ENCODE measurements around the gene DPYSL4. TPM values are rescaled to one million over a fixed set of nuclear protein-coding genes. Genes with fewer than 3 reads are reported as not detected.
"Not testable (repeated sequence)": the region's sequence is repeated elsewhere in the genome, so short reads cannot be mapped to it uniquely, and the experiment has no call there.

Gene DPYSL4
- total RNA-seq, 2 donors from 2014 or later = 4.1 to 22.6 TPM

GRCh38 chr10:132209978-132210530, 23.3 kb downstream of the DPYSL4 start:
- Histone ChIP-seq H3K36me3 (no peaks in the 10 kb centered on the region), H3K27ac (no peak overlapping the region), H3K4me1 (replicated peaks) (no peaks in the 10 kb centered on the region), H3K4me3 (no peak overlapping the region), H3K27me3 (replicated peaks; ENCODE audit: insufficient read depth) (no peaks in the 10 kb centered on the region), H3K9me3 (no peaks in the 10 kb centered on the region)
- WGBS = 85% methylated on average over 23 of the region's 23 CpGs
- TF ChIP-seq POLR2A (IDR thresholded peaks at IDR 0.05) (no peak), POLR2AphosphoS5 (IDR thresholded peaks at IDR 0.05) (no peak), CTCF (IDR thresholded peaks at IDR 0.05) (no peak)
- DNase-seq (ENCODE audit: low spot score) = no peak
- intact Hi-C loops (cut with DNase I) = no loop called here

- no peaks in the 10 kb centered on the region for H3K36me3 ChIP-seq
- TF ChIP-seq POLR2A (IDR thresholded peaks at IDR 0.05) (no peak), CTCF (IDR thresholded peaks at IDR 0.05) (no peak)
- no peak for DNase-seq (ENCODE audit: low spot score)
- H3K27me3 ChIP-seq (replicated peaks; ENCODE audit: insufficient read depth) = no peaks in the 10 kb centered on the region
- no peaks in the 10 kb centered on the region for H3K4me1 ChIP-seq (replicated peaks)
- intact Hi-C loops (cut with DNase I) = no loop called here
- H3K4me3 ChIP-seq = no peak overlapping the region
- no peak overlapping the region for H3K27ac ChIP-seq
- no peaks in the 10 kb centered on the region for H3K9me3 ChIP-seq
- 83% methylated on average over 14 of the region's 14 CpGs for WGBS
Measured at GRCh38 chr10:132210766-132211165, 24.0 kb downstream of the DPYSL4 start.

DNA sequence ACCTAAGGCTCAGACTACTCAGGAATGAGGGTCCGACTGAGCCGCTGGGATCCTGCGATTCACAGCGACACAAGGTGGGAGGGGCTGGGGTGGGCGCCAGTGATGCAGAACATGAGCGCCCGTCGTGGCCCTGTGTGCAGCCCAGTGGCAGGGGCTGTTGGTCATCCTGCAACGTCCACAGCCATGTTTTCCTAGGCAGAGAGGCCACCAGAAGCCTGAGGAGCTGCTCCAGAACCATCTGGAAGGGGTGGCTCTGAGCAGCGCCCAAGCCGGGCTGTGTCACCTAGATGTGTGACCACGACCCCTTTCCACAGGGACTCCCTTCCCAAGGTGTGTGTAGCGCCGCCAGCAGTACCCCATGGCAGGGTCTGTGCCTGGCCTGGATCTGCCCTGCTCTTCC, 24.5 kb downstream of the DPYSL4 start:
- Histone ChIP-seq H3K4me3 (no peak overlapping the region), H3K27me3 (replicated peaks; ENCODE audit: insufficient read depth) (no peaks in the 10 kb centered on the region), H3K9me3 (no peaks in the 10 kb centered on the region), H3K4me1 (replicated peaks) (no peaks in the 10 kb centered on the region), H3K36me3 (no peaks in the 10 kb centered on the region), H3K27ac (no peak overlapping the region)
- WGBS = 89% methylated on average over 13 of the region's 14 CpGs
- TF ChIP-seq POLR2A (IDR thresholded peaks at IDR 0.05) = no peak
- TF ChIP-seq POLR2AphosphoS5 (IDR thresholded peaks at IDR 0.05) = no peak
- TF ChIP-seq CTCF (IDR thresholded peaks at IDR 0.05) = no peak
- no peak for DNase-seq (ENCODE audit: low spot score)
- intact Hi-C loops (cut with DNase I) = no loop called here

GRCh38 chr10:132212816-132213215, 26.1 kb downstream of the DPYSL4 start:
- no peak overlapping the region for H3K4me3 ChIP-seq
- H3K27me3 ChIP-seq (replicated peaks; ENCODE audit: insufficient read depth) = no peaks in the 10 kb centered on the region
- H3K27ac ChIP-seq = no peak overlapping the region
- no peaks in the 10 kb centered on the region for H3K36me3 ChIP-seq
- intact Hi-C loops (cut with DNase I) = no loop called here
- H3K4me1 ChIP-seq (replicated peaks) = no peaks in the 10 kb centered on the region
- no peaks in the 10 kb centered on the region for H3K9me3 ChIP-seq
- WGBS = 92% methylated on average over 7 of the region's 9 CpGs
- no peak for DNase-seq (ENCODE audit: low spot score)
- TF ChIP-seq POLR2A (IDR thresholded peaks at IDR 0.05) (no peak), CTCF (IDR thresholded peaks at IDR 0.05) (no peak), POLR2AphosphoS5 (IDR thresholded peaks at IDR 0.05) (no peak)

DNA sequence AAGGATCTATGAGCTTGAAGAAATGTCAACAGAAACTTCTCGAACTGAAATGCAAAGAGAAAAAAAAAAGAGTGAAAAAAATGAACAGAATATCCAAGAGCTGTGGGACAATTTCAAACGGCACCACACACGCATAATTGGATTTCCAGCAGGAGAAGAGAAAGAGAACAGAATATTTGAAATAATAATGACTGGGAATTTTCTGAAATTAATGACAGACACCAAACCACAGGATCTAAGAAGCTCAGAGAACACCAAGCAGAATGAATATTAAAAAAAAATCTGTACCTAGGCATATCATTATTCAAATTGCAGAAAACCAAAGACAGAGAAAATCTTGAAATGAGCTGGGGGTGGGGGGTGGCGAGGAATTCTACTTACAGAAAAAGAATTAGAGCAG, 27.2 kb downstream of the DPYSL4 start:
- no peaks in the 10 kb centered on the region for H3K4me1 ChIP-seq (replicated peaks)
- DNase-seq (ENCODE audit: low spot score) = no peak
- TF ChIP-seq CTCF (IDR thresholded peaks at IDR 0.05) = no peak
- TF ChIP-seq POLR2A (IDR thresholded peaks at IDR 0.05) = no peak
- TF ChIP-seq POLR2AphosphoS5 (IDR thresholded peaks at IDR 0.05) = no peak
- no peaks in the 10 kb centered on the region for H3K27me3 ChIP-seq (replicated peaks; ENCODE audit: insufficient read depth)
- H3K9me3 ChIP-seq = no peaks in the 10 kb centered on the region
- no peak overlapping the region for H3K4me3 ChIP-seq
- WGBS = 58% methylated on average over 4 of the region's 4 CpGs
- no peak overlapping the region for H3K27ac ChIP-seq
- no peaks in the 10 kb centered on the region for H3K36me3 ChIP-seq
- intact Hi-C loops (cut with DNase I) = no loop called here

DNA sequence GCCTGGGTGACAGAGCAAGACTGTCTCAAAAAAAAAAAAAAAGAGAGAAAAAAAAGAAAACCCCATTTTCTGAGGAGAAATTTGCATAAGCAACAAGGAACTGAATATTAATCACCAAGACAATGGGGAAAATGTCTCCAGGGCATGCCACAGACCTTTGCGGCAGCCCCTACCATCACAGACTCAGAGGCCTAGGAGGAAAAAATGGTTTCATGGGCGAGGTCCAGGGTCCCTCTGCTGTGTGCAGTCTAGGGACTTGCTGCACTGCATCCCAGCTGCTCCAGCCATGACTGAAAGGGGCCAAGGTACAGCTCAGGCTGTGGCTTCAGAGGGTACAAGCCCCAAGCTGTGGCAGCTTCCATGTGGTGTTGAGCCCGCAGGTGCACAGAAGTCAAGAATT, 29.7 kb downstream of the DPYSL4 start:
- H3K4me3 ChIP-seq; H3K27me3 ChIP-seq (replicated peaks; ENCODE audit: insufficient read depth); H3K9me3 ChIP-seq; DNase-seq (ENCODE audit: low spot score); H3K27ac ChIP-seq; H3K36me3 ChIP-seq; H3K4me1 ChIP-seq (replicated peaks); intact Hi-C loops (cut with DNase I): not testable (repeated sequence)
- WGBS = 87% methylated on average over 3 of the region's 3 CpGs

All from prostate gland (tissue), 2 donors.